HAP-1 (cell line): Measurements from ENCODE around the gene ELMO1.

Source experiments
- DNase-seq, 2 experiments: peaks; one replicate each; pipeline ENCODE4 v3.0.0-alpha.2; 2016 to 2020; ENCODE audit warnings: low spot score in 2 of 2
- H3K27me3 ChIP-seq: fragments of 250-450 bp; sonication (Bioruptor Pico); 2 replicates; pipeline ENCODE4 v1.5.1; 2020; ENCODE audit warnings: low read depth, mild to moderate bottlenecking, moderate library complexity
- H3K36me3 ChIP-seq: fragments of 250-450 bp; sonication (Bioruptor Pico); replicated peaks from 2 replicates; pipeline ENCODE4 v1.5.1; 2020; ENCODE audit warnings: mild to moderate bottlenecking
- H3K4me1 ChIP-seq: fragments of 250-450 bp; sonication (Bioruptor Pico); 2 replicates; pipeline ENCODE4 v1.5.1; 2020; ENCODE audit warnings: mild to moderate bottlenecking
- H3K4me3 ChIP-seq: fragments of 250-450 bp; sonication (Bioruptor Pico); 2 replicates; pipeline ENCODE4 v1.5.1; 2020; ENCODE audit warnings: mild to moderate bottlenecking, moderate library complexity
- H3K9me3 ChIP-seq: fragments of 250-450 bp; sonication (Bioruptor Pico); 2 replicates; pipeline ENCODE4 v1.5.1; 2020; ENCODE audit warnings: mild to moderate bottlenecking, moderate library complexity
- in situ Hi-C: fragments of 300-500 bp; cut with MboI; formaldehyde crosslinking; loops from 3 replicates; pipeline ENCODE4 v1.14.3; 2020; ENCODE audit warnings: low sequenced_read_pairs, inconsistent platforms, mixed read lengths

The ELMO1 gene

DNA sequence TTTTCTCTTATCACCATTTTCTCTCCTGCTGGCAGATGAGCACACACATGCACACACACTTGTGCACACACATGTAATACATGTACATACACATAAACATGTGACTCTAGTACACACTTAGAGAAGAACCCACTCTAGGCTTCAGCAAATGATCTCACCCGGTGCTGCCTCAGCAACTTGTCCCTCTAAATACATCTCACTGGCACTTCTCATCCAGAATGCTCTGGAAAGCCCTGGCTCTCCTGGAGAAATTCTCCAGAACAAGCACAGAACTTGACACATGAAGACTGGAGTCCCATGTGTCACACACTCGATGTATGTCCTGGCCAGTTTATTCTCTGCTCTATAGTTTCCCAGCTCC is 254.9 kb downstream of the ELMO1 start:
- in situ Hi-C loops = loop anchor here (25.0 kb wide), 2 partner anchors 206 to 506 kb away; no protein-coding TSS in a partner anchor
- H3K9me3 ChIP-seq = no peaks in the 10 kb centered on the region
- H3K4me3 ChIP-seq = no peak overlapping the region
- H3K4me1 ChIP-seq = no peaks in the 10 kb centered on the region
- no peaks in the 10 kb centered on the region for H3K27me3 ChIP-seq
- DNase-seq = no peak
- H3K36me3 ChIP-seq = no peaks in the 10 kb centered on the region

DNA sequence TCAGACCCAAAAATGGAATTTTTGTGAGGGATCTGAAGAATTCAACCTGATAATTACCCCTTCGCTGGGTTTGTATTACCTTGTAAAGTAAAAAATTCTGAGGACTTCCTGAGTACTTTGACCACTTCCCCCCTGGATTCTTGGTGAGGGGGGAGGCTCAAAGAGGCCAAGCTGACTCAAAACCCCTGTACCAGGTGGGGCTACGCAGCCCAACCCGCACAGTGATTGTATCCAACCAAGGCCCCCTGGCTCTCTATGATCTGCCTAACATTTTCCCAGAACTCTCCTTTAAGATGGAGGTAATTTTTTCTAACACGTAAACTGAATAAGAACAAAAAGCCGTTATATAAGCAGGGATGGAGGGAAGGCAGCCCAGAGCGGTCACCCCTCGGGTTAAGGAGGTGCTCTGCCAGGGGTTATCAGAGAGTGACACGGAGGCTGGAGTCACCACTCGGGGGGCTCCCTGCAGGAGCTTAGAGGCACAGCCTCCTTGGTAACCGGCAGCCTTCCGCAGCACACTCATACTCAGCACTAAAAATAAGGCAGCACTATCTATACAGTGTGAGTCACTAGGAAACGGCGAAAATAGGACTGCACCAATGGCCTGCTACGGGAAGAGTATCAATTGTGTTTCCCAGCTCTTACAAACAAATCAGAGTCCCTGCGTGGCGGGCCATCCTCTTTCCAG is 255.4 kb downstream of the ELMO1 start:
- no peaks in the 10 kb centered on the region for H3K36me3 ChIP-seq
- in situ Hi-C loops = loop anchor here (25.0 kb wide), 2 partner anchors 206 to 506 kb away; no protein-coding TSS in a partner anchor

DNA sequence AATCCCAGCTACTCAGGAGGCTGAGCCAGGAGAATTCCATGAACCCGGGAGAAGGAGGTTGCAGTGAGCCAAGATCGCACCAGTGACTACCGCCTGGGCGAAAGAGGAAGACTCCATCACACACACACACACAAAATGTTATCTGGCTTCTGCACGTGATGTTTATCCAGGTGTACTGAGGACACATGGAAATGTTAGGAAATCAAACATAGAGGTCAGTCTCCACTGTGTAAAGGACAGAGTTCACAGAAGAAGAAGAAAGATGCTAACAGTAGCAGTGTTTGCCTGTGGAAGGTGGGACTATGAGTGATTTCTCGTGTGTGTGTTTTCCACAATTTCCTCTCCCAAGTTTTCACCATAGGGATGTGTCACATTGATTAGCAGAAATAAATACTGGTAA is 256.9 kb downstream of the ELMO1 start:
- Histone ChIP-seq H3K4me1 (no peaks in the 10 kb centered on the region), H3K36me3 (no peaks in the 10 kb centered on the region), H3K27me3 (no peaks in the 10 kb centered on the region), H3K9me3 (no peaks in the 10 kb centered on the region), H3K4me3 (no peak overlapping the region)
- in situ Hi-C loops = loop anchor here (25.0 kb wide), 2 partner anchors 204 to 504 kb away; no protein-coding TSS in a partner anchor
- no peak for DNase-seq

More for the DNA sequence above, 255.4 kb downstream of the ELMO1 start:
- no peak for DNase-seq
- H3K4me3 ChIP-seq = no peak overlapping the region
- H3K4me1 ChIP-seq = no peaks in the 10 kb centered on the region
- no peaks in the 10 kb centered on the region for H3K9me3 ChIP-seq
- no peaks in the 10 kb centered on the region for H3K27me3 ChIP-seq

DNA sequence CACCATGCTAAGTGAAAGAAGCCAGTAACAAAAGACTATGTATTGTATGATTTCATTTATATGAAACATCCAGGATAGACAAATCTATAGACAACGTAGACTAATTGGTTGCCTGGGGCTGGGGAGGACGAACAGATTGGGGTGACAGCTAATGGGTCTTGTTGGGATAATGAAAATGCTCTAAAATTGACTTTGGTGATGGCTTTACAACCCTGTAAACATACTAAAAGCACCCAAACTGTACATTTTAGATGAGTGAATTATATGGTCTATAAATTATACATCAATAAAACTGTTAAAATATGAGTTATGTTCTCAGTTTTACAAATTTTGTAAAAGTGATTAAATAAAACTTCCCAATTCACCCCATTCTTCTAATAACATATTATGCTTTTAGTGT is 261.5 kb downstream of the ELMO1 start:
- H3K36me3 ChIP-seq = no peaks in the 10 kb centered on the region
- no peak overlapping the region for H3K4me3 ChIP-seq
- no peaks in the 10 kb centered on the region for H3K4me1 ChIP-seq
- in situ Hi-C loops = loop anchor here (25.0 kb wide), 2 partner anchors 200 to 500 kb away; no protein-coding TSS in a partner anchor
- DNase-seq = no peak
- no peaks in the 10 kb centered on the region for H3K9me3 ChIP-seq
- H3K27me3 ChIP-seq = no peaks in the 10 kb centered on the region

DNA sequence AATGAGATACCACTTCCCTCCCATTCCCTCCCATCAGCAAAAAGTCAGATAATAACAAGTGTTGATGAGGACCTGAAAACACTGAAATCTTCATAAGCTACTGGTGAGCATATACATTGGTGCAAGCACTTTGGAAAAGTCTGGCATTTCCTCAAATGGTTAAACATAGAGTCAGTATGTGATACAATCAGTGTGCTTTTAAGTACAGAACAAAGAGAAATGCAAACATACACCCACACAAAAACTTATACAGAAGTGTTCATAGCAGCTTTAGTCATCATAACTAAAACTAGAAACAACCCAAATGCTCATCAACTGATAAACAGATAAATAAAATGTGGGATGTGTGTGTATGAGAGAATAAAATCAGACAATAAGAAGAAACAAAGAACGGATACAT is 261.9 kb downstream of the ELMO1 start:
- no peak for DNase-seq
- in situ Hi-C loops = loop anchor here (25.0 kb wide), 2 partner anchors 199 to 499 kb away; no protein-coding TSS in a partner anchor
- Histone ChIP-seq H3K4me1 (no peaks in the 10 kb centered on the region), H3K36me3 (no peaks in the 10 kb centered on the region), H3K27me3 (no peaks in the 10 kb centered on the region), H3K9me3 (no peaks in the 10 kb centered on the region), H3K4me3 (no peak overlapping the region)

DNA sequence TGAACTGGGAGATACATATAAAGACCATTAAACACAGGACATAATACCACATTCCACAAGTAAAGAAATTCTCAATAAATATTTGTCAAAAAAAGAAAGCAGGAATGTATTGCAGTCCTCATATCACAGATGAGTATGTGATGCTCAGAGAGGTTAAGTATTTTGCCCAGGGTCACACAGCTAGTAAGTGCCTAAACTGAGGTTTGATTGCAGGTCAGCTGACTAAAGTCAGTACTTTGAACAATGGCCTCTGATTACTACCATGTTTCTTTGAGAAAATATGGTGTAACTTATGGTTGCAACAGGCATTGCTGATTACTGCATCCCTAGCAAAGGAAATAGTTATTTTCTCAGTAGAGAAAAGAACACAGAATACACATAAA is 267.1 kb downstream of the ELMO1 start:
- H3K27me3 ChIP-seq = no peaks in the 10 kb centered on the region; the same call in 1 of the 2 replicates
- in situ Hi-C loops = loop anchor here (25.0 kb wide), 2 partner anchors 194 to 494 kb away; no protein-coding TSS in a partner anchor
- H3K36me3 ChIP-seq = no peaks in the 10 kb centered on the region
- no peak for DNase-seq
- no peaks in the 10 kb centered on the region for H3K9me3 ChIP-seq
- no peak overlapping the region for H3K4me3 ChIP-seq
- no peaks in the 10 kb centered on the region for H3K4me1 ChIP-seq

DNA sequence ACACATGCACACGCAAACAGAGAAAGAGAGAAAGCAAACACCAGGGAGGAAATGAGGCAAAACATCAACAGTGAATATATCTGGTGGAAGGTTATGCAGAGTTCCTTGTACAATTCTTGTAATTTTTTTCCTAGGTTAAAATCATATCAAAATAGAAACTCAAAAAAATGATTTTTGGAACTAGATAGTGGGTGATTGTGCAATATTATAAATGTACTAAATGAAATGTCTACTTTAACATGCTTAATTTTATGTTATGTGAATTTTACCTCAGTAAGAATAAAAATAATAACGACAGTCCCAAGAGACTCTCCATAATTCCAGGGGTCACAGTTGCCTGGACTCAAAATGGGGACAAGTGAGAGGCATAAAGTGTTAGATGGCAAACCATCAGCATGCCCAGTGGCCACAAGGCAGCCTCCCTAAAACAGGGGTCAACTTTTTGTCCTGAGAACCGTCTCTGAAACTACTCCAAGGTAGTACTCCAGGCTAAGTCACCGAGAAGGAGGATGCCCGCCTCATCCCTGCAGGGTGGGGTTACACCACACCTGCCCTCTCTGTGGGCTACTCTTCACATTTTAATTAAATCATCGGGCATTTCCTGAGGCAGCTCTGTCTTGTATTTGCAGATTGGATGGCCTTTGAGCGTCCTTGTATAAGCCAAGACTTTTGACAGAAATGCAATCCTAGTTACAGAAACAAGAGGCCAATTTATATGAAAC is 267.7 kb downstream of the ELMO1 start:
- Histone ChIP-seq H3K4me3 (no peak overlapping the region), H3K27me3 (no peaks in the 10 kb centered on the region; the same call in 1 of the 2 replicates), H3K9me3 (no peaks in the 10 kb centered on the region), H3K4me1 (no peaks in the 10 kb centered on the region), H3K36me3 (no peaks in the 10 kb centered on the region)
- DNase-seq = no peak
- in situ Hi-C loops = loop anchor here (25.0 kb wide), 2 partner anchors 194 to 494 kb away; no protein-coding TSS in a partner anchor

DNA sequence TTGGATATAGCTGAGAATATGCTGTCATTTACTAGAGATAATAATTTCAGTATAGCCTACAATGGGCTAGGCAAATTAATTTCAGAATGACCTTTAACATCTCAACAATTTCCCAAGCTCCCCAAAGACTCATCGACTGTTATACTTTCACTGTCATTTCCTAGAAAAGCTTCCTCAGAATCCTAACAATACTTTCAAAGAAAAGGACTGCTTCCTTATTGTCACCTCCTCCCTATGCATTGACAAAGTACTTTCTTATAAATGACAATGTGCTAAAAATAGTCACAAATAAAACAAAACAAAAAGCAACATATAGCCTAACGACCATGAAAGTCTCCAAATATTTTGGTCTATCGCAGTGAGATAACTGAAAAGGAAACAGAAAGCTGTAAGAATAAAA is 272.6 kb downstream of the ELMO1 start:
- Histone ChIP-seq H3K36me3 (no peaks in the 10 kb centered on the region), H3K27me3 (no peaks in the 10 kb centered on the region; the same call in none of the 2 replicates), H3K9me3 (no peaks in the 10 kb centered on the region), H3K4me3 (no peak overlapping the region), H3K4me1 (no peaks in the 10 kb centered on the region)
- DNase-seq = no peak
- in situ Hi-C loops = loop anchor here (25.0 kb wide), 2 partner anchors 189 to 489 kb away; no protein-coding TSS in a partner anchor

DNA sequence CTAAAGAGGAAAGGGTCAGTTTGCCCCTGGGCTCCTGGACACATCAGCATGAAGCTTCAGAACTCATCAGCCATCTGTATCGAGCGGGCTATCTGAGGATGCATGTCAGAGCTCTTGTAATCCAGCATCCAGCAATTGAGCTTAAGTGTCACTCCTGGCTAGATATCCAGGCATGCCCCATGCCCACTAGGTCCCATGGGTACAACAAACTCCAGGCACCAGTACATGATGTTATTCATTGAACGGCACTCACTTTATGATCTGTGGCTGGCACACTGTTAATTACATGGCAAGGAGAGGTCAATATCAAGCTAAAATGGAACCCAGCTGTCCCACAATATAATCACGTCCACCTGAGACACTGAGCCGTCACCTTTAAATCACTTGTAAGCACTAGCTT is 274.2 kb downstream of the ELMO1 start:
- no peaks in the 10 kb centered on the region; the same call in 1 of the 2 replicates for H3K27me3 ChIP-seq
- in situ Hi-C loops = no loop called here
- no peaks in the 10 kb centered on the region for H3K9me3 ChIP-seq
- no peaks in the 10 kb centered on the region for H3K4me1 ChIP-seq
- no peak for DNase-seq
- no peak overlapping the region for H3K4me3 ChIP-seq
- no peaks in the 10 kb centered on the region for H3K36me3 ChIP-seq

DNA sequence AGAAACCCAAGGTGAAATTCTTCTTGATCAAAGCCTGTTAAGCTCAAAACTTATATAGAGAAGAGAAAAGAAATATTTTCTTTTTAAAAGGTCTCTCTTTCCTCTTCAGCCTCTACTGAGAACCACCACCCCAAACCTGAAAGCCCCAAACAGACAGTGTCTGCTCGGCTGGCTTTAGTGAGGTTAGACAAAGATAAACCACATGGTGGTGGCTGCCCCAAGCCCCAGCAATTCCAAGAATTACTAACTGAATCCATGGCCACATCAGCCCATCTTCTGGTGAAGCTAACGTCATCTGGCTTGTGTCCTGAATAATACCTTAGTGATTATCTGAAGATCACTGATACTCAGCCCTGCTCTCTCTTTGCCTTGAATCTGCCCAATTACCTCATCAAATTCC is 275.0 kb downstream of the ELMO1 start:
- no peaks in the 10 kb centered on the region for H3K36me3 ChIP-seq
- no peaks in the 10 kb centered on the region for H3K9me3 ChIP-seq
- in situ Hi-C loops = no loop called here
- no peak for DNase-seq
- no peak overlapping the region for H3K4me3 ChIP-seq
- H3K4me1 ChIP-seq = no peaks in the 10 kb centered on the region
- H3K27me3 ChIP-seq = no peaks in the 10 kb centered on the region; the same call in 1 of the 2 replicates

DNA sequence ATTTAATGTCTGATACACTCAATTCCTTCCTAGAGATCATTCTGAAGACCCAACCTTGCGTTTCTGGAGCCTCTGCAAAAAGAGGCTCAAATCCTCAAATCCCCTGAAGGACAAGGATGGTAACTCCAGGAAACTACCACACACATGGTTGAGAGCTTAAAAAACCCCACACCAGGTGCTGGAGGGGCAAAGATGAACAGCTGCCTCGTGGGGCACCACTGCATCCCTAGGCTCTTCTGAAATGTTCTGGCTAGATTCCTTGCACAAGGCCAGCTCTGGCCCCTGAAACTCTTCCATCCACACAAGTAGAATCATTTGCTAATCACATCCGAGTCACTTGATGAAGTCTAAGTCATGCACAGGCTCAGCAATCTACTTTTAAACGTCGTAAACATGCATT is 286.6 kb downstream of the ELMO1 start:
- H3K36me3 ChIP-seq = no peaks in the 10 kb centered on the region
- no peaks in the 10 kb centered on the region for H3K9me3 ChIP-seq
- no peak overlapping the region for H3K4me3 ChIP-seq
- H3K27me3 ChIP-seq = no peaks in the 10 kb centered on the region
- in situ Hi-C loops = no loop called here
- no peaks in the 10 kb centered on the region for H3K4me1 ChIP-seq
- DNase-seq = no peak

DNA sequence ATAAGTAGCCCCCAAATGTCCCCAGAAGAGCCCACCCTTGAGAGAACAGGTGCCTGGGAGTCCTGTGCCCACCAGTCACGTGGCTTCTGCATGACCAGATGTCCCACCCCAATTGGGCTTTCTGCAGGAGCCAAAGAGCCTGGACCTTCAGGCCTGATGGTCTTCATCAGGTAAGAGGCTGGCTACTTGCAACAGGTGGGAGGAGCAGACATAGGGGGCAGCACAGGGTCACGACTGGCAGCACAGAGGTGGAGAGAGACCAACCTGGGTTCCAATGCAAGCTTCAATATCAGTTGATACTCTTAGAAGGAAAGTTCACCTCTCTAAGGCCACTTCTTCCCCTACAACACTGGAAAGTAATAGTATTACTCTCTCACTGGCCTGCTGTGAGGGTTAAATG is 288.0 kb downstream of the ELMO1 start:
- DNase-seq = no peak
- H3K27me3 ChIP-seq = no peaks in the 10 kb centered on the region
- no peaks in the 10 kb centered on the region for H3K4me1 ChIP-seq
- no peaks in the 10 kb centered on the region for H3K36me3 ChIP-seq
- in situ Hi-C loops = no loop called here
- H3K9me3 ChIP-seq = no peaks in the 10 kb centered on the region
- H3K4me3 ChIP-seq = no peak overlapping the region

DNA sequence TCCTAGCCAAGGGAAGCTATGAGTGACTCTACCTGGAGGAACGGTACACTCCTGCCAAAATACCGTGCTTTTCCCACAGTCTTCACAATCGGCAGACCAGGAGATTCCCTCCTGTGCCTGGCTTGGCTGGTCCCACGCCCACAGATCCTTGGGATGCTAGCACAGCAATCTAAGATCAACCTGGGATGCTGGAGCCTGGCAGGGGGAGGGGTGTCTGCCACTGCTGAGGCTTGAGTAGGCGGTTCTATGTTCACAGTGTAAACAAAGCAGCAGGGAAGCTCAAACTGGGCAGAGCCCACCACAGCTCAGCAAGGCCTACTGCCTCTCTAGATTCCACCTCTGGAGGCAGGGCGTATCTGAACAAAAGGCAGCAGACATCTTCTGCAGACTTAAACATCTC is 295.3 kb downstream of the ELMO1 start:
- no peaks in the 10 kb centered on the region for H3K36me3 ChIP-seq
- no peak for DNase-seq
- H3K4me3 ChIP-seq = no peak overlapping the region
- H3K4me1 ChIP-seq = no peaks in the 10 kb centered on the region
- no peaks in the 10 kb centered on the region for H3K27me3 ChIP-seq
- in situ Hi-C loops = no loop called here
- no peaks in the 10 kb centered on the region for H3K9me3 ChIP-seq

DNA sequence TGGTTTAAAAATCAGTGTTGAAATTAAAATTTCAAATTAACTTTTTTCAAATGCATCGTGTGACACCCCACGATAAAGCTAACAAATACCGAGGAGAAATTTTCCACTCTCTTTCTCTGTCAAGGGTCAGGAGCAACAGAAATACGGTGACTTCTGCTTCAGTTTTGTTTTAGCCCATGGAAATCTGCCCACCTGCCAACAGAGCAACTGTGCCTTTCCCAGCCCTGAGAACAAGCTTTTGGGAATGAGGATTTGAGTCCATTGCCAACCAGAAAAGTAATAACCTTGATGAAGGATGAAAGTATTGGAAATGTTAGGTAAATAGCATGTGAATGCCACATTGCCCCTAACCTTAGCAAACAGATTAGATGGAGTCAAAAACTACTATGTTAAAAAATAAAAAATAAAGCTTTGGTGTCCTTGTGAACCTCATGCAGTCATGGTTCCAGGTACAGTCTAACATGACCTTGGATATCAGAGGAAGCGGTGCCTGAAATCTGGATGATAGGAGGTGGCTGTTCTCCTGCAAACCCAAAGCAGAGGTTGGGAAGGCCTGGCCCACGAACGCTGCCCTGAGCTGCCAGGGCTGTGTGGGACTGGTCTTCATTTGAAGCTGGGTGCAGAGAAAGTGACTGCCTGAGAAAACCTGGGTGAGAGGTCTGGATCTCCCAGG is 296.8 kb downstream of the ELMO1 start:
- in situ Hi-C loops = no loop called here
- Histone ChIP-seq H3K27me3 (no peaks in the 10 kb centered on the region), H3K4me1 (no peaks in the 10 kb centered on the region), H3K9me3 (no peaks in the 10 kb centered on the region), H3K4me3 (no peak overlapping the region), H3K36me3 (no peaks in the 10 kb centered on the region)
- no peak for DNase-seq
